DMS79 treated with DMSO at 0.1 percent for 48 hours (cell line): ENCODE data around the gene CAMTA1.

Source experiments
- DNase-seq: peaks from one replicate; lab custom pipeline; 2025; lab: John Stamatoyannopoulos, UW

CAMTA1 gene

DNA sequence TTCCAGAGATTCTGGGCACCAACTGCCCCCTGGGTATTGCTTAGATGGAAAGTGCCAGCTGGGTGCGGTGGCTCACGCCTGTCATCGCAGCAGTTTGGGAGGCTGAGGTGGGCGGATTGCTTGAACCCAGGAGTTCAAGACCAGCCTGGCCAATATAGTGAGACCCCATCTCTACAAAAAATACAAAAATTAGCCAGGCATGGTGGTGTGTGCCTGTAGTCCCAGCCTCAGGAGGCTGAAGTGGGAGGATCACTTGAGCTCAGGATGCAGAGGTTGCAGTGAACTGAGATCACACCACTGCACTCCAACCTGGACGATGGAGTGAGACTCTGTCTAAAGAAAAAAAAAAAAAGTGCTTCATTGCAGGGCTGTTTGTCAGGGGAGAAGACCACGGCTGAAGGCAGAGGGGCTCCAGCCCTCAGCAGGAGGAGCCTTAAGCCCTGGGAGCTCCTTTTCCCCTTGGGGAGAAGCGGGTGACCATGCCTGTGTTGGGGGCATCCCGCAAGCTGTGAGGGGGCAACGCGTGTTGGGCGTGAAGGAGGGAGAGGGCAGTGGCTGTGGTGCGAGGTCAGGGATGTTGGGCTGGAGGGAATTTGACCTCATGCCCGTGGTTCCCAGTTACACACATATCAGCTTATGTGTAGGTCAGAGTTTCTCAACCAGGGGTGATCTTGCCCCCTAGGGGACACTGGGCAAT, 854.3 kb downstream of the CAMTA1 start:
- no peak for DNase-seq

DNA sequence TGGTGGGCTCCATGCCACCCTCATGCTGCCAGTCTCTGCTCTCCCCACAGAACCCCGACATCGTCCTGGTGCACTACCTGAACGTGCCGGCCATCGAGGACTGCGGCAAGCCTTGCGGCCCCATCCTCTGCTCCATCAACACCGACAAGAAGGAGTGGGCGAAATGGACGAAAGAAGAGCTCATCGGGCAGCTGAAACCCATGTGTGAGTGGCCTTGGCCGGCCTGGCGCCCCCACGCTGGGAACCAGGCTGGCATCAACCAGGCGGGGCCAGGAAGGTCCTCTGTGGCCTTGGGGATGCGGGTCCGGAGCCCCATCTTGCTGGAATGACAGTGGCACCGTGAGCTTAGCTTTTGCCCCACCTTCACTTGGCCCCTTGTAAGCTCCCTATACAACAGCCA, 855.1 kb downstream of the CAMTA1 start:
- DNase-seq, result no peak

DNA sequence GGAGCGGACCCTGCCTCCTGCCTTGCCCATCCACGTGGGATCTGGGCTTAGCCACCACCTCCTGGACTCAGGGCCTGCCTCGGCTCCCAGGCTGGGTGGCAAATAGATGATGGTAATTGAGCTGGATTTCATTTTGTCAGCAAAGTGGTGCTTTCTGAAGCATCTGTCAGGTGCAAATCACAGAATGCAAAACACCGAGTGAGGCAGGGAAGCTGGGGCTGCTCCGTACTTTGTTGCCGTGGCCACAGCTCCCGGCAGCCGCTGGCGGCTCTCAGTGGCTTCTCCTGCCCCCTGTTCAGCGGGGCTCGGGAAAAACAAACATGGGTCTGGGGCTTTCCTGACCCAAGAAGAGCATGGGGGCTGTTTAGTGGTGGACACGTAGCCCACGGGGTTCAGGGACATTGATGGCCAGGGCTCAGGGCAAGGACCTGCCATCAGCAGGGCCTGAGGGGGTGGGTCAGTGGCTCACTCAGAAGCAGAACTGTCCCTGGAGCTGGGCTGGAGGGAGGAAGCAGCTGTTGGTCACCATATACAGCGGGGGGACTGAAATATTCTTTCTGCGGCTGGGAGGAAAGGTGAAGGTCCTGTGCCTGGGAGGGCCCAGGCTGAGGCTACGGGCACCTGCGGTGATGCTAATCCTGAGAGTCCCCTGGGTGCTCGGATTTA, 855.8 kb downstream of the CAMTA1 start:
- DNase-seq, result peak; percentile 27

DNA sequence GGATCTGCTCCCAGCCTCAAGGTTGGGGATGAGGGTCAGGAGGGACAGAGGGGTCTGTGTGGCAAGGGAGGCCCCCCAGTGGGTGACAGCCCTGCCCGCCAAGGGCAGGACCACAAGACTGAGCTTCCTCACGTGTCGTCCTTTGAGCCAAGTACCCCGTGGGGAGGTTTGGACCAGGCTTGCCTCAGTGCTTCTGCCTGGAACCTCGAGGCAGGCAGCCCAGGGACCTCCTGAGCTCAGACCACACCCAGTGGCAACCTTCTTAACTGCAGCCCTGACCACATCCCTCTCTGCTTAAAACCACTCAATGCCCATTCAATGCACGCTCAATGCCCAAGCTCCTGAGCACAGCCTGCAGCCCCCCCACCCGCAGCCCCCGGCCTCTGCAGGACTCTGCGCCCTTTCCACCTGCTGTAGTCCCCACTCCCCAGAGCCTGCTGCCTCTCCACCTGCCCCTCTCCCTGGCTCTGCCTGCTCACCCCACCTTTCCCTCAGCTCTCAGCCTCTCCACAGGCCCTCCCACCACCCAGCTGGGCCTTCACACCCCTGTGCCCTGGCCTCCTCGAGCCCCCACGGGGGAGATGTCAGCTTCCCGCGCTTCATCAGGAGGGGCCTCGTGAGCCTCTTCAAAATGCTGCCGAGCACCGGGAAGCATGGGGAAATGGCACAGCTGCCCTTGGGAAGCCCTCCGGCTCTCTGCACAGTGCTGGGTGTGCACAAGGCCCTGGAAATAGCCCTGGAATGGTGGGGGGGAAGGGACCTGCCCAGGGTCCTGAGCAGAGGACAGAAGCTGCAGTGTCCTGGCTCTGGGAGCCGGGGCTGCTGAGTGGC, 856.5 kb downstream of the CAMTA1 start:
- peak; percentile 79 for DNase-seq

DNA sequence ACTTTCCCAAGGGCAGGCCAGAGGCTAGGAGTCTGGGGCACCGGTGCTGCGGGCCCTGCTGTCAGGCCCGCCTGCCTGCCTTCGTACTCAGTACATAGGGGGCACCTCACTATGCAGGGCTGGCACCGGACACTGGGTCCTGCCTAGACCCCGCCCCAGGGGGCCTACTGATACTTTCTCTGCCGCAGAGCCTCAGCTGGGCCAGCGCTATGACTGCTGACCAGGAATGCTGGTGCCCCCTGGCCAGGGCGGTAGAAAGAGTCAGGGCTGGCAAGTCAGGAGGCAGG, 857.1 kb downstream of the CAMTA1 start:
- DNase-seq, result no peak

DNA sequence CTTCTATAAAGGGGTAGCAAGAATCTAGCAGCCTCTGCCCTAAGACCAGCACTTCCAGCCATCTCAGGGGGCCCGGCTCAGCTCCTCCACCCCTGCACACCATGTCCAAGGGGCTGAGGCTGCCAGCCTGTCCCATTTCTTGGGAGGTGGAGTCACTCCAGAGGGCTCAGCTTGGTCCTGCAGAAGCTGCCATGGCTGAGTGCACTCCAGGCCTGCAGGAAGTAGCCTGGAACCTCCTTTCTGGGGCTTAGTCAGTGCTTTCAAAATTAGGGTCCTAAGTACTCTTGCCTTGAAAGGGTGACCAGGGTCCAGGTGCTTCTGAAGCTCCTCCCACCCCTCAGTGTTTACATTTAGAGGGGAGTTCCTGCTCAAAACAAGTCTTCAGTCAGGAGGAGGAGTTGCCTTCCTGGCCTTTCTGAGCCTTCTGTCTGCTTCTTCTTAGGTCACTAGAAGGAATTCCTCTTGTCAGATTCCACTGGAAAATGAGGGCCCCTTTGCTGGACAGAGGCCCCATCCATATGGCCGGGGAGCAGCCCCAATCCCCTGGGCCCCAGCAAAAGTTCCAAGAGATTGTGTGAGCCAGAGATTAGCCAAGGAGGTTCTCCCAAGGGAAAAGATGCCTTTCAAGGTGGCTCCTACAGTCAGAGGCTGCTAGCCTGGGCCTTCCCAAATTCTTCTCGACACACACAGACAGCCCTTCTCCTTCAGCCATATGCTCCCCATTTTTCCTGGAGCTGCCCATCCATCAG, 857.7 kb downstream of the CAMTA1 start:
- DNase-seq, result peak; percentile 79

DNA sequence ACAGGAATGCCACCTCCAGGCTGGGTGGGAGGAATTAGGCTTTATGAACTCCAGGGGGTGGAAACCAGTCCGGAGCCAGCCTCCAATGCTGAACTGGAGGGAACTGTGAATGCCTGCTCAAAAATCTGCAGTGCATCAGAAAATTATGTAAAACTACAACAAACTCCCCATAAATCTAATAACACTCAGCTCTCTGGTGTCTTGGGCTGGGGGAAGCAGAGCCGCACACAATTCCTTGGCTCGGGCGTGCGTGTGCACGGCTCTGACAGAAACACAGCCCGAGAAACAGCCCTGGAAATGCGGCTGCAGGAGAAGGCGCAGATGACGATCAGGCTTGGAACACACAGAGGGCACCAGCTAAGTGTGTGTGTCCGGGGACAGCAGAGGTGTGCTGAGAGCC, 858.3 kb downstream of the CAMTA1 start:
- no peak for DNase-seq

DNA sequence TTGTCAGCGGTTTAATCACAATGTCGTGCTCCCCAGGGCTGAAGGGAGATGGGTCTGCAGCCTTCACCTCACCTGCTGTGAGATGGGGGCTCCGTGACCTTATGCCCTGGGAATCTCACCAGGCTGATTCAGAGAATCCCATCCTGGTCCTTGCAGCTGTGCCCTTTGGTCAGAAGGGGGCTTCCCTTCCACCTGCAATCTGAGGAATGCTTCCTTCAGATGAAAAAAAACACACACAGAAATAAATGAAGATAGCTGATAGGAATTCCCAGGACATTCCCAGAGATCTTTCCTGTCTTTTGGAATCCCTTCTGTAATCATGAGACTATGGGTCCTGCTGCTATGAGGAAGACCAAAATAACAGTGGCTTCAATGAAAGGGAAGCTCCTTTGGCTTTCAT, 858.8 kb downstream of the CAMTA1 start:
- DNase-seq, result no peak

DNA sequence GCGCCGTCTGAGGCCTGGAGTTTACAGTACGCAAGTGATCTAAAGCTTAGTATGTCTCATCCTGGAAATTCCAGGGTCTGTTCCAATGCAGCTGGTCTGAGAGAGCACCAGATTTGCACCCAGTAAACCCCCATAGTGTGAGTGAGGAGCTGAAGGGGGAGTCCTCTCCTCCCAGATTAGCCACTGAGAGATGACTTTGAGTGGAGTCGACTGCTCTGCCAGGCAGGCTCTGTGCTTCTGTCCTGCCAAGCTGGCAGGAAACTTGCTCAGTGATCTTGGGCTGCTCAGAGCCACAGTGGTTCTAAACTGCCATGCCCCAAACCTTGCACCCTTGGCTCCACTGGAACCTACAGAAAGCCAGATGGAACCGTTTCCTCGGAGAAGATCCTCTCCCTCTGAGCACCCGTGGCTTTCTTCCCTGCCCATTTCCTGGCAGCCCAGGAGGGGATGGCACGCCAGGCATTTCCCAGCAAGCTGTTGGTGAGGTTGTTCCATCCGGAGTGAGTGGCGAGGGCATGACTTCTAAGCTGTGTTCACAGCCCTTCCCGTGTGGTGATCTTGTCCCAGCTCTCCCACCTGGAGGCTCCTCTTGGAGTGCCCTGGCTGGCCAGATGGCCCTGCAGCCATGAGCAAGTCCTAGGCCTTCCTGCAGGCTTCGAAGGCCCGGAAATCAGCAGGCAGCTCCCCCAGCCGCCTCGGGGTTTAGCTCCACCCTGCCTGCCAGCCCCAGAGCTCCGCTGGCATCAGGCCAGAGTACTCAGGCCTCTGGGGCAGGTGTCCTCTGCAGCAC, 859.9 kb downstream of the CAMTA1 start:
- DNase-seq, result peak; percentile 87

DNA sequence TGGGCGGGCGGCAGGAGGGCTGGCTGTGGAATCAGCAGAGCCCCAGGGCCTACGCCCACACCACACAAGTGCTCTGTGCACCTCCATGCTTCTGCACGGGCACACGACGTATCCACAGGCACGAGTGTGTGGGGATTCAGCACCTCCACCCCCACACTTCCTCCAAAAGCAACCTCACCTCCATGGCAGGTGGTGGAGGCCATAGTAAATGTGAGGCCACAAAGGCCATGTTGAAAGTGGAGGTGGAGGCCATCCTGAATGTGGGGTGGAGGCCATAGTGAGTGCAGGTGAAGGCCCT, 860.4 kb downstream of the CAMTA1 start:
- DNase-seq, result no peak

DNA sequence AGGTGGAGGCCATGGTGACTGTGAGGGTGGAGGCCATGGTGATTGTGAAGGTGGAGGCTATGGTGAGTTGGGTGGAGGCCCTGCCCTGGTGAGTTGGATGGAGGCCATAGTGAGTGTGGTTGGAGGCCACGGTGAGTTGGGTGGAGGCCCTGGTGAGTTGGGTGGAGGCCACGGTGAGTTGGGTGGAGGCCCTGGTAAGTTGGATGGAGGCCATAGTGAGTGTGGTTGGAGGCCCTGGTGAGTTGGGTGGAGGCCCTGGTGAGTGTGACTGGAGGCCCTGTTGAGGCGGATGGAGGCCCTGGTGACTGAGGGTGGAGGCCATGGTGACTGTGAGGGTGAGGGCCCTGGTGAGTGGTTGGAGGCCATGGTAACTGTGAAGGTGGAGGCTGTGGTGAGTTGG, 860.9 kb downstream of the CAMTA1 start:
- no peak for DNase-seq

DNA sequence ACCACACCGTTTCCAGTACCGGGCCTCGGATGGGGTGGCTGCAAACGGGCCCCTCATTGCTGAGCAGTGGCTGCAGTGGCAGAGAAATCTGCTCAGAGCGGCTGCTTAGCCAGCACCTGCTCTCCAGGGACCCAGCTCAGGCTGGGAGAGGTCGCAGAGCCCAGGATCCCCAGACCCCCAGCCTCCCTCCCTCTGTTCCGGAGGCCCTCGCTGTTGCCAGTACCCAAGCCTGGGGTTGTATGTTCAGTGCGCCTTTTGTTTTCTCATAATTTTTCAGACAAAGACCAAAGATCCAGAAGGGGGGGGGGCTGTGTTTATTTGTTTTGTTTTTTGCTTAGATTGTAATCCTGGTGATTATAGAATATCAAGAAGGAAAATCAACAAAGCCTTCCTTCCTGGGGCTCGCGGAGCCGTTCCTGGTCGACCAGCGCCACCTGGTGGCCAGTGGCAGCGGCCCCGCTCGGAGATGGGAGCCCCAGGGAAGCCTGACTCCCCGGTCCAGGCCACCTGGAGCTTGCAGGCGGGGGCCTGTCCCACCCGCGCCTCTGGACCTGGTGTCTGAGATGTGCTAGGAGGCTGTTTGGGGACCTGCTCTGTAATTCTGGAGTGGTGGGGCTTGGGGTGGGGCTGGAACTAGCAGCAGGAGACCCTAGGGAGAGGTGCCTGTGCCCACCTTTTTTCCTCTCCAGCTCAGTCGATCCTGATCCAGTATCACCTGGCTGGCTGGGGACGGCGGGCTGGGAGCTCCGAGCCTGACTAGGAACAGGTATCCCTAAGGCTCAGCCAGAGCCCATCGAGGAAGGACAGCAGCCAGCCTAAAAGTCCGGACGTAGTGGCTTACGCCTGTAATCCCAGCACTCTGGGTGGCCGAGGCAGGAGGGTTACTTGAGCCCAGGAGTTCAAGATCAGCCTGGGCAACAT, 862.0 kb downstream of the CAMTA1 start:
- DNase-seq, result peak; percentile 66

DNA sequence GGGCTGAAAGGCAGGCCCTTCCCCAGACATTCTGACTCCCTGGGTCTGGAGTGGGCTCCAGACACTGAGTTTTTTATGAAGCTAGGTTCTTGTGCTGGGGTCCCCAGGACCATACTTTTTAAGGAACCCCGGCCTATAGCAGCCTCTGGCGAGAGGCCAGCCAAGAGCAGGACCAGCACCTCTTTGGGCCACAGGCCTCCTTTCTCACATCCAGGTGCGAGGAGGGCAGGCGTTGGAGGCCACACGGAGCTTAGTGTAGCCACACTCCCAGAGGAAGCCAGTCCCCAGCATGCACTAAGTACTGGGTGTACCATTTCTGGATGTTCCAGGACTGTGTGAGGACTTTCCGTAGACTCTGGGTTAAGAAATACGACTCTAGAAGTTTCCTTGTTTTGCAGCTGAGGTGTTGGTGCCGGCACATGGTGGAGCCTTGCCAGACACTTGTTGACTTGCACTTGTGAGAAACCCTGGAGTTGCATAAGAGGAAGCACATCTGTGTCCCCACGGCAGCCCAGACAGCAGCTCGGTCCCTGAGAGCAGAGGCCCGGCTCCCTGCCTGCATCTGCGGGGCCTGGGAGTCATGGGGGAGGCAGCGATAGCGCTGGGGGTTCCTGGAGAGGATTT, 863.6 kb downstream of the CAMTA1 start:
- peak; percentile 60 for DNase-seq

DNA sequence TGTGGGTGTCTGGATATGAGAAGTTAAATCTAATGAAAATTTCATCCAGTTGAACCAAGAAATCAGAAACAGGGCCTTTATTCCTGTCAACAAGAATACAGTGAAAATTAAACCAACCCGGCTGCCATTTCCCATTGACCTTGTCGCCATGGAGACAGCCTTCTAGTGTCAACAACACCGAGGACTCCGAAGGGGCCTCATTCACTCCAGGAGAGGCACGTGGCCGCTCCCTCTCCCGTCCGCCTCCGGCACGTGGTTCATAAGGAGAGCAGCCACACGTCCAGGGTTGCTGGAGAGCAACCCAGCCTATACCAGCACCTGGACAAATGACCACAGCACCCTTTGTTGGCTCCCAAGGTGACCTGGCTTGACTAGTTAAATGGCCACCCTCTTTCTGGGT, 865.5 kb downstream of the CAMTA1 start:
- peak; percentile 75 for DNase-seq

DNA sequence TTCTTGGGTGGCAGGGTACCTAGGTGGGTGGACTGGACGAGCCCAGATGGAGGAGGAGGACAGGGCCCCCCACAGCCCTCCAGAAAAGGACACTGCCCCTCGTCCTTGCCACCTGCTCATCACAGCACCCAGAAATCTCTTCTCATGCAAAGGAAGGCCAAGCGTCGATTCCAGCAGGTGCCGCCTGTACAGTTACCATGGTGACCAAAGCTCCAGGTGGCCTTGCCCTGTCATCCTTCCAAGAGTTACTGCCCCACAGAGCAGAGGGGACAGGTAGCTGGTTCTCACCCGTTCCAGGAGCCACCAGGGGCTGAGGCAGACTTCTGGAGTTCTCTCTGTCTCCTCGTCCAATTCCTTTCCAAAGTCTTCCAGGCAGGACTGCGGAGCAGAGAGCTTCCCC, 865.9 kb downstream of the CAMTA1 start:
- DNase-seq, result peak; percentile 68

DNA sequence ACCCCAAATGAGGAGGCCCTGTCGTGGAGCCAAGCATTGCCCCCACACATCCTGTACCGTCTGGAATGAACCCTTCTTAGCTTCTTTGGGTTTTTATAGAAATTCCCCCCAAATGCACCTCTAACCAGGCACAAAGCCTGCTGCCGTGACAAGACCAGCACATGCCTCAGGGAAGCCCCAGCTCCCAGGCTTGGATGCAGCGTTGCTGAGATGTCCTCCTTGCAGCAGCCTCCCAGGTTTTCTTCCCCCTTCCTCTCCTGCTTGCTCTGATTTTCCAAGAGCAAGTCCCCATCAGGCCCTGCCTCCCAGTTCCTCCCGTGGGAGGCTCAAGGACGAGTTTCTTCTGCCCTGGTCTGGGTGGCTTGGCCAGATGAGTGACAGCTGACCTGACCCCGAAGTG, 866.8 kb downstream of the CAMTA1 start:
- no peak for DNase-seq

DNA sequence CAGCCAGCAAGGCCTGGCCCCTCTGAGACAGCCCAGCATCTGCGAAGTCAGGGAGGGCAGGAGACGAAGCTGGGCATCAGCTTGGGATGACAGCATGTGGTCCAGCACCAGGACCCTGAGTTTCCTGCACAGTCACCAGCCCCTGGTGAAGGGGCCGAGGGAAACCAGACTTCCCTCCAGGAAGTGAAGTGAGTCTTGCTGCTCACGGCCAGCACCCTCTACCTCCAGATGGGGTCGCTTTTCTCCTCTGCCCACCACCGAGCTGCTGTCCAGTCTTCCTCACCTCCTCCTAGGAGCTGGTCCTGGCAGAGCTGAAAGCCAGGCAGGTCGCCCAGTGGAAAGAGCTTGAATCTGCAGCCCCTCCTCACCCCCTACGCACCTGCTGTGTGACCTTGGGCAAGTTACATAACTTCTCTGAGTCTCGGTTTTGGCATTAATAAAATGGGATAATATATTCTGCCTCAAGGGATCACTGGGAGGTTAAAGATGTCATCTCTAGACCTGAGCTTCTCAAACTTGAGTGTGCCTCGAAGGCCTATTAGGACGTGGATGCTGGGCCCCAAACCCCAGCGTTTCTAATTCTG, 867.4 kb downstream of the CAMTA1 start:
- DNase-seq, result no peak

DNA sequence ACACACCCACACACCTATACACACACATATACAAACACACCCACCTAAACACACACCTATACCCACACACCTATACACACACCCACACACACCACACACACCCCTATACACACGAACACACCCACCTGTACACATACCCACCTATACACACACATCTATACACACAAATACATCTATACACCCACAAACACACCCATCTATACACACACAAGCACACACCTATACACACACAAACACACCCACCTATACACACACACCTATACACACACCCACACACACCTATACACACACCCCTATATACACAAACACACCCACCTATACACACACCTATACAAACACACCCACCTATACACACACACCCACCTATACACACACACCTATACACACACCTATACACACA, 869.5 kb downstream of the CAMTA1 start:
- no peak for DNase-seq

DNA sequence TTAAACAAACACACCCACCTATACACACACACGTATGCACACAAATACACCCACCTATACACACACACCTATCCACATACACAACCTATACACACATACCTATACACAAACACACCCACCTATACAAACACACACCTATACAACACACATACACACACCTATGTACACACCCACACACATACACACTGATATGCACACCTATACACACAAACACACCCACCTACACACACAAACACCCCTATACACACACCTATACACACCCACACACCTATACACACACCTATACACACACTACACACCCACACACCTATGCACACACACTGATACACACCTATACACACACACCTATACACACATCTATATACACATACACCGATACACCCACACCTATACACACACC, 870.1 kb downstream of the CAMTA1 start:
- DNase-seq, result no peak
